Fibroblast of villous mesenchyme (primary cell): ENCODE results near the gene CLNK. TPM values are rescaled to one million over a fixed set of nuclear protein-coding genes. Genes with fewer than 3 reads are reported as not detected.

Source experiments
- DNase-seq: peaks from one replicate; pipeline ENCODE4 v3.0.0-alpha.2; 2010; ENCODE audit warnings: low read depth
- H3K4me3 ChIP-seq: 2 replicates; pipeline ENCODE4 v1.5.1; 2011; ENCODE audit warnings: low read depth, mild to moderate bottlenecking, low read length
- CTCF ChIP-seq: IDR thresholded peaks from 2 replicates; pipeline ENCODE4 v1.5.1; 2012; ENCODE audit warnings: low read depth, mild to moderate bottlenecking, low read length; ENCODE audit not compliant: insufficient read depth
- total RNA-seq: library from RNA; depleted of rRNA; stranded (reverse); fragments of >200 nt; gene quantifications from 2 replicates; pipeline ENCODE4 v1.2.3, GENCODE V29; 2012

CLNK gene
- total RNA-seq, 1 donor = not detected

- no peak for TF ChIP-seq CTCF
- DNase-seq = no peak
- no peak overlapping the region for H3K4me3 ChIP-seq
Observed at GRCh38 chr4:10482913-10483312, 201.7 kb downstream of the CLNK start.

DNA sequence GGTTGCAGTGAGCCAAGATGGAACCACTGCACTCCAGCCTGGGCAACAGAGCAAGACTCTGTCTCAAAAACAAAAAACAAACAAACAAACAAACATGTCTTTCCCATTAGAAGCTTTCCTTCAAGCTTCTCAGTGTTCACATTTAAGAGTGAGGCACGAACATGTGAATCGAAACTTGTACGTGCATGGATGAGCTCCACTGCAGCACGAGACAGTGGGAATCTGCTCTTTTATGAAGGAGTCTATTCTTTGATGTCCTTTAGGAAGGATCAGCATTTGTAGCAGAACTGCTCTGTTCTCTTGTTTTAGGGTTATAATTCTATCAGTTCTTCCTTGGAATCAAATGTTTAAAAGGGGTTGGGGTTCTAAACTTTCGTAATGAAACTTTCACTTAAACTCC, 204.0 kb downstream of the CLNK start:
- TF ChIP-seq CTCF = no peak
- H3K4me3 ChIP-seq = no peak overlapping the region
- no peak for DNase-seq

- no peak for TF ChIP-seq CTCF
- H3K4me3 ChIP-seq = no peak overlapping the region
- no peak for DNase-seq
Observed at GRCh38 chr4:10478621-10479020, 205.9 kb downstream of the CLNK start.

DNA sequence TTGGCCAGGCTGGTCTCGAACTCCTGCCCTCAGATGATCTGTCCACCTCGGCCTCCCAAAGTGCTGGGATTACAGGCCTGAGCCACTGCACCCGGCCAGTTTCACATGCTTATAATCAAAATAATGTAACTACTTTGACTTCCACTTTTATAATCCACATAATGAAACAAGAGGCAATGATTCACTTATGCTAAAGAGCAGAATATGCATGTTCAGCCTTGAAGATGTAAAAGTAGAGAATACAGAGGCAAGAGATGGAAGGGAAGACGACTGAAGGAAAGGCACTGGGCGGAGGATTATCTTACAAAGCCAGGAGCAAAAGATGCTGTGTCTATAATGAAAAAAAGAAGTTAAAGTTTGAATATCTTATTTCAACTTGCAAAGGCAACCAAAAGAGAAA, 214.1 kb downstream of the CLNK start:
- no peak for DNase-seq
- TF ChIP-seq CTCF = no peak
- no peak overlapping the region for H3K4me3 ChIP-seq

DNA sequence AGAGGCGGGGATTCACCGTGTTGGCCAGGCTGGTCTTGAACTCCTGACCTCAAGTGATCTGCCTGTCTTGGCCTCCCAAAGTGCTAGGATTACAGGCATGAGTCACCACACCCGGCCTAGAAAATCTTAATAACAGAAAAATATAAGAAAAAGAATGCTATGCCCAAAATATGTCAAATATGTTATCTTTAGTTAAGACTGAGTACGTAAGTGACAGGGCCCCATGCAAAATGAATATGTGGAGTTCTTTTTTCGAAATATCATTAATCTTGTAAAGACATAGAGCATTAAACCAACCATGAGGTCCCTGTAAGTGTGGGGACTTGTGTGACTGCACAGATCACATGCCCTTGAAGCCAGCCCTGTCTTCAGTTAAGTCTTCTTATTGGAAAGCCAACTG, 218.4 kb downstream of the CLNK start:
- DNase-seq = no peak
- H3K4me3 ChIP-seq = no peak overlapping the region
- TF ChIP-seq CTCF = no peak

GRCh38 chr4:10462876-10463275, 221.7 kb downstream of the CLNK start:
- DNase-seq = no peak
- TF ChIP-seq CTCF = no peak
- no peak overlapping the region for H3K4me3 ChIP-seq

- TF ChIP-seq CTCF = no peak
- peak overlapping the region; percentile 44 for H3K4me3 ChIP-seq
- no peak for DNase-seq
Observed at GRCh38 chr4:10461850-10462400, 222.6 kb downstream of the CLNK start.
